Endothelial cell of umbilical vein (primary cell): ENCODE data around the gene MKRN1. TPM values are rescaled to one million over a fixed set of nuclear protein-coding genes. Genes with fewer than 3 reads are reported as not detected.

Source experiments
- BruUV-seq: library from RNA; stranded (reverse); fragments of 400-500 nt; replicated peaks from 2 replicates; lab custom pipeline; 2021; lab: Mats Ljungman, UMichigan
- CTCF ChIA-PET: fragments of 300-600, 350-600 bp; sonication (Branson Sonifier 250); formaldehyde crosslinking; loops from one replicate; lab custom pipeline; 2021; ENCODE audit warnings: antibody characterized with exemption, inconsistent platforms; lab: Charles Lee
- POLR2A ChIA-PET: fragments of 300-600, 350-600 bp; sonication (Branson Sonifier 250); formaldehyde crosslinking; loops from one replicate; lab custom pipeline; 2021; ENCODE audit warnings: antibody characterized with exemption, inconsistent platforms; lab: Charles Lee
- DNase-seq: peaks from one replicate; pipeline ENCODE4 v3.0.0-alpha.2; 2011; ENCODE audit warnings: low read depth, low spot score
- FAIRE-seq: peaks from 2 replicates; lab custom pipeline; 2011; peaks lifted over from hg19 to GRCh38; lab: Jason Lieb, UNC
- H2AFZ ChIP-seq: 2 replicates; pipeline ENCODE4 v1.6.0; 2012; ENCODE audit warnings: low read depth, low read length, control low read depth, inconsistent platforms
- H3K27ac ChIP-seq: 2 replicates; pipeline ENCODE4 v1.5.1; 2011; ENCODE audit warnings: low read depth, mild to moderate bottlenecking, control low read depth, low read length, moderate library complexity; ENCODE audit not compliant: insufficient read depth
- H3K27me3 ChIP-seq, 2 experiments: 2 replicates each; pipeline versions ENCODE4 v1.6.0 to v1.6.1; 2011; ENCODE audit warnings: low read length in 2 of 2, mixed read lengths in 1 of 2; ENCODE audit not compliant: control insufficient read depth in 2 of 2, insufficient read depth in 2 of 2
- H3K36me3 ChIP-seq, 2 experiments: 2 replicates in 1 of 2; 3 replicates in 1 of 2; pipeline ENCODE4 v1.5.1; 2011; ENCODE audit warnings: low read length in 2 of 2, mild to moderate bottlenecking in 1 of 2, moderate library complexity in 1 of 2; ENCODE audit not compliant: control insufficient read depth in 2 of 2, insufficient read depth in 2 of 2; ENCODE audit errors: extremely low read depth in 1 of 2
- H3K4me1 ChIP-seq: 3 replicates; pipeline ENCODE4 v1.5.1; 2011; ENCODE audit warnings: mild to moderate bottlenecking, low read length; ENCODE audit not compliant: control insufficient read depth, insufficient read depth; ENCODE audit errors: extremely low read depth
- H3K4me2 ChIP-seq: 2 replicates; pipeline ENCODE4 v1.6.1; 2011; ENCODE audit warnings: low read length, control low read depth, mixed read lengths; ENCODE audit not compliant: insufficient read depth
- H3K4me3 ChIP-seq, 3 experiments: fragments of 200-600 bp in 1 of 3; sonication (generic), shearing (Covaris generic) in 1 of 3; replicated peaks in 1 of 3; 2 replicates each; pipeline ENCODE4 v1.5.1; 2011 to 2016; ENCODE audit warnings: control low read depth in 3 of 3, low read length in 3 of 3, mild to moderate bottlenecking in 2 of 3, inconsistent platforms in 1 of 3, low read depth in 1 of 3, moderate library complexity in 1 of 3; ENCODE audit not compliant: insufficient read depth in 1 of 3
- H3K79me2 ChIP-seq: 2 replicates; pipeline ENCODE4 v1.6.0; 2012; ENCODE audit warnings: low read length, inconsistent platforms; ENCODE audit not compliant: control insufficient read depth, insufficient read depth
- H3K9ac ChIP-seq: replicated peaks from 2 replicates; pipeline ENCODE3; 2011; ENCODE audit warnings: low read length, control low read depth; ENCODE audit not compliant: insufficient read depth; ENCODE audit errors: extremely low read depth
- H3K9me1 ChIP-seq: replicated peaks from 3 replicates; pipeline ENCODE4 v1.6.0; 2011; ENCODE audit warnings: mild to moderate bottlenecking, low read length; ENCODE audit not compliant: control insufficient read depth, insufficient read depth; ENCODE audit errors: extremely low read depth
- H3K9me3 ChIP-seq: replicated peaks from 2 replicates; pipeline ENCODE4 v1.5.1; 2012; ENCODE audit warnings: low read length, inconsistent platforms; ENCODE audit not compliant: control insufficient read depth, insufficient read depth
- H4K20me1 ChIP-seq: replicated peaks from 2 replicates; pipeline ENCODE3; 2011; ENCODE audit warnings: mild to moderate bottlenecking, low read length; ENCODE audit not compliant: control insufficient read depth, insufficient read depth; ENCODE audit errors: extremely low read depth
- EZH2 ChIP-seq: IDR thresholded peaks from 2 replicates; pipeline ENCODE4 v1.6.1; 2012; ENCODE audit warnings: borderline replicate concordance, low read depth, mild to moderate bottlenecking, moderate library complexity, low read length, inconsistent platforms; ENCODE audit not compliant: severe bottlenecking
- FOS ChIP-seq: IDR thresholded peaks from 2 replicates; pipeline ENCODE4 v1.6.1; 2011; ENCODE audit warnings: mild to moderate bottlenecking, low read length, moderate library complexity, borderline replicate concordance; ENCODE audit not compliant: insufficient read depth
- GATA2 ChIP-seq: IDR thresholded peaks from 2 replicates; pipeline ENCODE4 v1.7.0; 2011; ENCODE audit warnings: low read depth, mild to moderate bottlenecking, moderate library complexity, mixed read lengths, low read length; ENCODE audit not compliant: insufficient read length, insufficient read depth
- JUN ChIP-seq: IDR thresholded peaks from 2 replicates; pipeline ENCODE4 v1.6.1; 2011; ENCODE audit warnings: borderline replicate concordance, low read depth; ENCODE audit not compliant: insufficient read length, insufficient read depth
- MYC ChIP-seq: IDR thresholded peaks from one replicate; pipeline ENCODE4 v1.6.1; 2011; ENCODE audit warnings: mild to moderate bottlenecking, low read depth, low read length
- POLR2A ChIP-seq: IDR thresholded peaks from 2 replicates; pipeline ENCODE4 v1.6.1; 2012; ENCODE audit warnings: low read depth, mild to moderate bottlenecking, control low read depth, low read length
- POLR2AphosphoS5 ChIP-seq: IDR thresholded peaks from 2 replicates; pipeline ENCODE4 v1.6.1; 2012; ENCODE audit warnings: low read depth, mild to moderate bottlenecking, control low read depth, low read length, moderate library complexity; ENCODE audit not compliant: insufficient read depth
- dilution Hi-C: fragments of 300-500 bp; cut with MboI; formaldehyde crosslinking; loops from one replicate; pipeline ENCODE4 v1.15.0; 2019; ENCODE audit warnings: low sequenced_read_pairs; ENCODE audit not compliant: extremely low pct_ligation_motif_present
- intact Hi-C: fragments of 100-400 bp; cut with micrococcal nuclease; formaldehyde crosslinking; loops from one replicate; pipeline ENCODE4 v1.10.0; 2022
- polyA plus RNA-seq, 4 experiments: library from polyadenylated mRNA; depleted of rRNA in 3 of 4; stranded (reverse) in 3 of 4; unstranded in 1 of 4; fragments of >200 nt; gene quantifications; 2 replicates each; pipeline versions ENCODE4 v1.2.1 to v1.2.3, GENCODE V29; 2011 to 2012; ENCODE audit warnings: missing spikeins in 1 of 4
- total RNA-seq: library from RNA; stranded (reverse); gene quantifications from 2 replicates; pipeline ENCODE4 v1.2.3, GENCODE V29; 2021
- TF ChIP-seq, protein P1 (sequence below): IDR thresholded peaks from 2 replicates; pipeline ENCODE4 v1.6.1; 2011; ENCODE audit not compliant: insufficient read depth, insufficient read length
- TF ChIP-seq, protein P2 (sequence below), 2 donors: IDR thresholded peaks; 1 replicate in 1 of 2; 2 replicates in 1 of 2; pipeline ENCODE4 v1.5.1; 2011; ENCODE audit warnings: low read length in 2 of 2, mild to moderate bottlenecking in 2 of 2, moderate library complexity in 2 of 2, control low read depth in 1 of 2, inconsistent platforms in 1 of 2, low read depth in 1 of 2; ENCODE audit not compliant: insufficient read depth in 1 of 2; ENCODE audit errors: extremely low read depth in 1 of 2

MKRN1 gene
- total and polyA plus RNA-seq, 2 donors (not counting 3 experiments of a cell fraction or from before 2014, with no cell fraction given) = 24.9 to 52.2 TPM

DNA sequence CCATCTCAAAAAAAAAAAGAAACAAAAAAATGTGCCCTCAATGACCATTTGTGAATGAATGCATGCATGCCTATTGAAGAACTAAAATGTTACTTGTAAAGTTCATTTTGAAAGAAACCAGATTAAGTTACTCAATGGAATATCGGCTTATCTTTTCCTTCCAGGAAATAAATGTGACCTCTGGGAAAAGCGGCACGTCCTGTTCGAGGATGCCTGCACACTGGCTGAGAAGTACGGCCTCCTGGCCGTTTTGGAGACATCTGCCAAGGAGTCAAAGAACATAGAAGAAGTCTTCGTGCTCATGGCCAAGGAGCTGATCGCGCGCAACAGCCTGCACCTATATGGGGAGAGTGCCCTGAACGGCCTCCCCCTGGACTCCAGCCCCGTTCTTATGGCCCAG lies 53.6 kb downstream of the MKRN1 start:
- dilution Hi-C loops = no loop called here
- Histone ChIP-seq H3K27me3 (no peaks in the 10 kb centered on the region), H3K4me3 (no peak overlapping the region), H3K36me3 (no peaks in the 10 kb centered on the region), H3K9me1 (no peaks in the 10 kb centered on the region), H4K20me1 (no peaks in the 10 kb centered on the region), H3K4me2 (no peak overlapping the region), H3K9me3 (no peaks in the 10 kb centered on the region), H3K79me2 (no peaks in the 10 kb centered on the region), H3K4me1 (peaks cover 2% of the 10 kb centered on the region), H3K9ac (no peak overlapping the region), H3K27ac (no peak overlapping the region), H2AFZ (no peak overlapping the region)
- FAIRE-seq (no peak), DNase-seq (no peak)
- no TSS peak for BruUV-seq
- no peak for TF ChIP-seq GATA2
- TF ChIP-seq EZH2 = no peak
- TF ChIP-seq, protein P1, sequence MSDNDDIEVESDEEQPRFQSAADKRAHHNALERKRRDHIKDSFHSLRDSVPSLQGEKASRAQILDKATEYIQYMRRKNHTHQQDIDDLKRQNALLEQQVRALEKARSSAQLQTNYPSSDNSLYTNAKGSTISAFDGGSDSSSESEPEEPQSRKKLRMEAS = no peak
- no peak for TF ChIP-seq POLR2AphosphoS5
- TF ChIP-seq FOS = no peak
- TF ChIP-seq, protein P2, sequence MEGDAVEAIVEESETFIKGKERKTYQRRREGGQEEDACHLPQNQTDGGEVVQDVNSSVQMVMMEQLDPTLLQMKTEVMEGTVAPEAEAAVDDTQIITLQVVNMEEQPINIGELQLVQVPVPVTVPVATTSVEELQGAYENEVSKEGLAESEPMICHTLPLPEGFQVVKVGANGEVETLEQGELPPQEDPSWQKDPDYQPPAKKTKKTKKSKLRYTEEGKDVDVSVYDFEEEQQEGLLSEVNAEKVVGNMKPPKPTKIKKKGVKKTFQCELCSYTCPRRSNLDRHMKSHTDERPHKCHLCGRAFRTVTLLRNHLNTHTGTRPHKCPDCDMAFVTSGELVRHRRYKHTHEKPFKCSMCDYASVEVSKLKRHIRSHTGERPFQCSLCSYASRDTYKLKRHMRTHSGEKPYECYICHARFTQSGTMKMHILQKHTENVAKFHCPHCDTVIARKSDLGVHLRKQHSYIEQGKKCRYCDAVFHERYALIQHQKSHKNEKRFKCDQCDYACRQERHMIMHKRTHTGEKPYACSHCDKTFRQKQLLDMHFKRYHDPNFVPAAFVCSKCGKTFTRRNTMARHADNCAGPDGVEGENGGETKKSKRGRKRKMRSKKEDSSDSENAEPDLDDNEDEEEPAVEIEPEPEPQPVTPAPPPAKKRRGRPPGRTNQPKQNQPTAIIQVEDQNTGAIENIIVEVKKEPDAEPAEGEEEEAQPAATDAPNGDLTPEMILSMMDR (IDR thresholded peaks at IDR 0.05; ENCODE audit: extremely low read depth in 1 of 2, insufficient read depth in 1 of 2, low read depth in 1 of 2, low read length in 2 of 2) = no peak
- no peak for TF ChIP-seq MYC
- no peak for TF ChIP-seq JUN
- no peak for TF ChIP-seq POLR2A
- ChIA-PET POLR2A (no interaction called here), CTCF (no interaction called here)
- intact Hi-C loops = no loop called here
